K562 (cell line): Measurements from ENCODE around the gene EEPD1. TPM values are rescaled to one million over a fixed set of nuclear protein-coding genes. Genes with fewer than 3 reads are reported as not detected.
A peak's percentile ranks its signal among the peaks of the same experiment; 100 is the strongest.

Experiments
- BCLAF1 ChIP-seq, 2 experiments: fragments of 450-650 bp in 1 of 2; IDR thresholded peaks; 2 replicates each; pipeline ENCODE4 v1.6.1; 2011 to 2017; ENCODE audit warnings: low read depth in 2 of 2, antibody characterized with exemption in 1 of 2, borderline replicate concordance in 1 of 2, low read length in 1 of 2, mild to moderate bottlenecking in 1 of 2, mixed read lengths in 1 of 2; ENCODE audit not compliant: control insufficient read depth in 1 of 2
- CBX8 ChIP-seq: fragments of 200-600 bp; sonication (generic); IDR thresholded peaks from 2 replicates; pipeline ENCODE4 v1.6.1; 2012; ENCODE audit warnings: borderline replicate concordance, mixed run types, low read depth, mild to moderate bottlenecking, moderate library complexity, mixed read lengths, low read length, control low read depth, inconsistent platforms; ENCODE audit not compliant: poor library complexity, severe bottlenecking; ENCODE audit errors: extremely low read depth
- CGGBP1 ChIP-seq: fragments of 250-450 bp; sonication (Bioruptor Pico); IDR thresholded peaks from 2 replicates; pipeline ENCODE4 v1.9.0; 2021; ENCODE audit warnings: mild to moderate bottlenecking
- EP300 ChIP-seq: IDR thresholded peaks from 2 replicates; pipeline ENCODE4 v1.6.1; 2012; ENCODE audit warnings: low read length, improper control_type of control experiment
- FOXA3 ChIP-seq, 2 experiments: fragments of 450-650 bp in 1 of 2; sonication (generic) in 1 of 2; formaldehyde crosslinking; IDR thresholded peaks in 1 of 2; conservative IDR thresholded peaks in 1 of 2; 2 replicates each; pipeline versions ENCODE4 v1.4.0 to v1.8.0; 2020 to 2022; ENCODE audit warnings: mild to moderate bottlenecking in 2 of 2, missing genetic modification reagents in 1 of 2
- HEY1 ChIP-seq: fragments of 250-450 bp; sonication (Bioruptor Pico); IDR thresholded peaks from 2 replicates; pipeline ENCODE4 v1.5.0; 2020; ENCODE audit warnings: mild to moderate bottlenecking, moderate library complexity, borderline replicate concordance
- JUN ChIP-seq, 2 experiments: sonication (generic) in 1 of 2; formaldehyde crosslinking in 1 of 2; IDR thresholded peaks; 2 replicates each; pipeline versions ENCODE4 v1.6.1 to v1.8.0; 2012 to 2022; ENCODE audit warnings: borderline replicate concordance in 2 of 2, mild to moderate bottlenecking in 2 of 2, improper control_type of control experiment in 1 of 2, low read depth in 1 of 2, low read length in 1 of 2, missing genetic modification reagents in 1 of 2
- OTX1 ChIP-seq: fragments of 450-650 bp; formaldehyde crosslinking; IDR thresholded peaks from 2 replicates; pipeline ENCODE4 v1.4.0; 2022; ENCODE audit warnings: mild to moderate bottlenecking
- PURB ChIP-seq: sonication (generic); formaldehyde crosslinking; IDR thresholded peaks from 2 replicates; pipeline ENCODE4 v1.9.0; 2021; ENCODE audit warnings: low read depth, mild to moderate bottlenecking, missing genetic modification reagents
- RFX1 ChIP-seq: fragments of 450-650 bp; IDR thresholded peaks from 2 replicates; pipeline ENCODE4 v1.6.1; 2016; ENCODE audit warnings: mild to moderate bottlenecking, moderate library complexity
- SAP30 ChIP-seq: fragments of 200-600 bp; sonication (generic); IDR thresholded peaks from 2 replicates; pipeline ENCODE4 v1.6.1; 2012; ENCODE audit warnings: borderline replicate concordance, low read depth, mild to moderate bottlenecking, moderate library complexity, low read length, control low read depth, inconsistent platforms; ENCODE audit not compliant: insufficient read depth, poor library complexity, severe bottlenecking
- SMARCA4 ChIP-seq: fragments of 450-650 bp; IDR thresholded peaks from 2 replicates; pipeline ENCODE4 v1.6.1; 2016
- SRSF7 ChIP-seq: fragments of 200-400 bp; formaldehyde crosslinking; optimal IDR thresholded peaks from 2 replicates; pipeline ENCODE3; 2017; ENCODE audit warnings: mild to moderate bottlenecking, low read depth, low read length
- SUPT5H ChIP-seq: fragments of 450-650 bp; IDR thresholded peaks from 2 replicates; pipeline ENCODE4 v1.6.1; 2016
- TEAD4 ChIP-seq, 2 experiments: sonication (generic) in 1 of 2; formaldehyde crosslinking in 1 of 2; IDR thresholded peaks; 2 replicates each; pipeline versions ENCODE4 v1.6.1 to v1.8.0; 2012 to 2022; ENCODE audit warnings: borderline replicate concordance in 1 of 2, inconsistent platforms in 1 of 2, low read length in 1 of 2, mild to moderate bottlenecking in 1 of 2, missing genetic modification reagents in 1 of 2
- ZNF41 ChIP-seq: fragments of 250-450 bp; sonication (Bioruptor Pico); conservative IDR thresholded peaks from 2 replicates; pipeline ENCODE4 v1.4.0; 2020; ENCODE audit warnings: mild to moderate bottlenecking
- ZNF764 ChIP-seq: fragments of 250-450 bp; sonication (Bioruptor Pico); IDR thresholded peaks from 2 replicates; pipeline ENCODE4 v1.4.0; 2020; ENCODE audit warnings: low read depth, mild to moderate bottlenecking, moderate library complexity
- polyA plus RNA-seq, 8 experiments: library from polyadenylated mRNA; depleted of rRNA in 4 of 8; stranded (reverse) in 5 of 8; unstranded in 3 of 8; fragments of >200 nt; fragmentation: Nextera tagmentation in 2 of 8; fragmentation: Illumina TruSeq in 1 of 8; extraction: Ambion mirVana in 2 of 8; extraction: Trizol in 1 of 8; gene quantifications; 2 replicates each; pipeline versions ENCODE4 v1.2.1 to v1.2.3, GENCODE V29; 2011 to 2014; ENCODE audit warnings: inconsistent platforms in 1 of 8, missing spikeins in 1 of 8
- total RNA-seq, 7 experiments: library from RNA; depleted of rRNA in 6 of 7; stranded (reverse); fragments of >200 nt in 6 of 7; fragmentation: Illumina TruSeq in 2 of 7; extraction: Trizol in 2 of 7; gene quantifications; 2 replicates each; pipeline versions ENCODE4 v1.2.1 to v1.2.3, GENCODE V29; 2011 to 2021; ENCODE audit warnings: low replicate concordance in 1 of 7
- TF ChIP-seq, protein P1 (sequence below): fragments of 250-450 bp; sonication (Bioruptor Pico); IDR thresholded peaks from 2 replicates; pipeline ENCODE4 v1.4.0; 2020; ENCODE audit warnings: borderline replicate concordance
- TF ChIP-seq, protein P2 (sequence below): sonication (generic); formaldehyde crosslinking; IDR thresholded peaks from 2 replicates; pipeline ENCODE4 v1.8.0; 2023; ENCODE audit warnings: mild to moderate bottlenecking, missing genetic modification reagents

Gene EEPD1
- total and polyA plus RNA-seq, 9 of the 15 experiments (the other 6 are each of a cell fraction or from before 2014, with no cell fraction given): 0.01 to 1.5 (median 0.74) TPM; not detected in 1

- TF ChIP-seq SUPT5H (no peak), EP300 (no peak), SMARCA4 (no peak), CGGBP1 (no peak), SRSF7 (no peak), HEY1 (no peak; the same call in 1 of the 2 replicates), SAP30 (no peak), FOXA3 (CRISPR knock-in tag; conservative IDR thresholded peaks at IDR 0.05 in 1 of 2, IDR thresholded peaks at IDR 0.05 in 1 of 2) (no peak), TEAD4 (IDR thresholded peaks at IDR 0.05; ENCODE audit: low read length) (no peak), TEAD4 (CRISPR knock-in tag; IDR thresholded peaks at IDR 0.05; ENCODE audit: borderline replicate concordance) (no peak), CBX8 (no peak), ZNF764 (CRISPR knock-in tag) (no peak), PURB (CRISPR knock-in tag) (no peak), JUN (IDR thresholded peaks at IDR 0.05; ENCODE audit: borderline replicate concordance, low read depth, low read length) (no peak), JUN (CRISPR knock-in tag; IDR thresholded peaks at IDR 0.05; ENCODE audit: borderline replicate concordance) (no peak), OTX1 (CRISPR knock-in tag) (0 out of 2 replicates have a peak, but pooled peaks have one; percentile 11), ZNF41 (CRISPR knock-in tag) (peak; percentile 81), RFX1 (no peak), BCLAF1 (IDR thresholded peaks at IDR 0.05; ENCODE audit: borderline replicate concordance in 1 of 2, control insufficient read depth in 1 of 2, low read depth in 2 of 2, low read length in 1 of 2) (no peak)
- TF ChIP-seq, protein P1, sequence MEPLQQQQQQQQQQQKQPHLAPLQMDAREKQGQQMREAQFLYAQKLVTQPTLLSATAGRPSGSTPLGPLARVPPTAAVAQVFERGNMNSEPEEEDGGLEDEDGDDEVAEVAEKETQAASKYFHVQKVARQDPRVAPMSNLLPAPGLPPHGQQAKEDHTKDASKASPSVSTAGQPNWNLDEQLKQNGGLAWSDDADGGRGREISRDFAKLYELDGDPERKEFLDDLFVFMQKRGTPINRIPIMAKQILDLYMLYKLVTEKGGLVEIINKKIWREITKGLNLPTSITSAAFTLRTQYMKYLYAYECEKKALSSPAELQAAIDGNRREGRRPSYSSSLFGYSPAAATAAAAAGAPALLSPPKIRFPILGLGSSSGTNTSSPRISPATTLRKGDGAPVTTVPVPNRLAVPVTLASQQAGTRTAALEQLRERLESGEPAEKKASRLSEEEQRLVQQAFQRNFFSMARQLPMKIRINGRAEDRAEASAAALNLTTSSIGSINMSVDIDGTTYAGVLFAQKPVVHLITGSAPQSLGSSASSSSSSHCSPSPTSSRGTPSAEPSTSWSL (CRISPR knock-in tag): no peak
- TF ChIP-seq, protein P2, sequence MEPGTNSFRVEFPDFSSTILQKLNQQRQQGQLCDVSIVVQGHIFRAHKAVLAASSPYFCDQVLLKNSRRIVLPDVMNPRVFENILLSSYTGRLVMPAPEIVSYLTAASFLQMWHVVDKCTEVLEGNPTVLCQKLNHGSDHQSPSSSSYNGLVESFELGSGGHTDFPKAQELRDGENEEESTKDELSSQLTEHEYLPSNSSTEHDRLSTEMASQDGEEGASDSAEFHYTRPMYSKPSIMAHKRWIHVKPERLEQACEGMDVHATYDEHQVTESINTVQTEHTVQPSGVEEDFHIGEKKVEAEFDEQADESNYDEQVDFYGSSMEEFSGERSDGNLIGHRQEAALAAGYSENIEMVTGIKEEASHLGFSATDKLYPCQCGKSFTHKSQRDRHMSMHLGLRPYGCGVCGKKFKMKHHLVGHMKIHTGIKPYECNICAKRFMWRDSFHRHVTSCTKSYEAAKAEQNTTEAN (CRISPR knock-in tag): no peak
Observed at GRCh38 chr7:36217211-36217960, 64.3 kb downstream of the EEPD1 start (continued).
